NCI-H774 (cell line): Measurements from ENCODE around the gene UBAC1.
"Not testable (repeated sequence)": the region's sequence is repeated elsewhere in the genome, so short reads cannot be mapped to it uniquely, and the experiment has no call there.

Experiments used
- DNase-seq: peaks from one replicate; lab custom pipeline; 2025; lab: John Stamatoyannopoulos, UW

Gene UBAC1

DNA sequence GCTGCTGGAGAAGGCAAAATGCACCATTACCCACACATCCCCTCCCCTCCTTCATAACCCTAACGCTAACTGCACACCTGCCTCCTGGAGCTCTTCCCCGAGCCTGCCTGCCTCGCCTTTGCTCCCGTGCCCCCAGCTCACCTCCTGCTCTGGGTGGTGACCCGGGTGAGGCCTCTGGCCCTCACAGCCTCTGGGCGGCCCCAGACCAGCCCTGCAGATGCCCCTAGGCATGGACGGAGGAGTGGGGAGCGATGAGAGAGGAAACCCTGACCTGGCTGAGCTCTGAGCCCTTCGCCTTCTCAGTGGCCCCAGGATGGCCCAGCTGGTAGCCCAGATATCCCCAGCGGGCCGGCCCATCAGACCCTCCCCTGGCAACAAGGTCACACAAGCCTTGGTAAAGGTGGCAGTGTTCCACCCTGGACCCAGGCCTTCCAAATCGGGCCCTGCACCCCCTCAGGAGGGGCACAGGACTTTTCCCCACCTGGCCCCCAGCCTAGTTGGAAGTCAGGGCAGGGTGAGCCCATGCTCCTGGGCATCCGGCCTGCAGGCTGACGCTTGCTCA lies 39.3 kb downstream of the UBAC1 start:
- DNase-seq: no peak

GRCh38 chr9:135920973-135921585 lies 40.1 kb downstream of the UBAC1 start:
- no peak for DNase-seq

DNA sequence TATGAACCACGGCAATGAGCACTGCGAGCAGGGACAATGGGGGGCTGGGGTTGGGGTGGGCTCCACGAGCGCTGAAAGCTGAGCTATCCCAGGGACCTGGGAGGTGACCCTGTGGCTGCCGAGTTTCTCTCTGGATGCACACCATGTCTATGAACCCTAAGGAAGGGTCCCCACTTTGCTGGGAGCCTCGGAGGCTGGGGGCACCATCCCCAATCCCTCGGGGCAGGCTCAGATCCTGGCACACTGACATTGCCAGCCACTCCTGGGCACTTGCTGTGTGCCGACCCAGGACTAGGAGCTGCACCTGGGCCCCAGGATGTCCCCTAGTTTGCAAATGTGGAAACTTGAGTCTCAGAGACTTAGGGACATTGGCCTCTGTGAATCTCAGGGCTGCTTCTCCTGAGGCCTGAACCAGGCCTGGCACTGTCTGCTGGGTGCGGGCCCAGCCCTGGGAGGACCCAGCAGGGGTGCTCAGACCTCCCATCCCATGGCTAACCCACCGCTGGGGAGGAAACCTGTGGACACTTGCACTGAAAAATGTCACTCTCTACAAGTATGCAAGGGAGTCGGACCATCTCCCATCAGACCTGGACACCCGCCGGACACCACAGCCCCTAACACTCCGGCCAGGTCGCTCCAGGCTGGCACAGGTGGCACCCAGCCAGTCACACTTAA lies 40.8 kb downstream of the UBAC1 start:
- DNase-seq: no peak

GRCh38 chr9:135919318-135919890 lies 41.8 kb downstream of the UBAC1 start:
- DNase-seq: no peak

- DNase-seq: not testable (repeated sequence)
Measured at GRCh38 chr9:135916227-135916626, 44.9 kb downstream of the UBAC1 start.

- DNase-seq: no peak
Measured at GRCh38 chr9:135914921-135915320, 46.3 kb downstream of the UBAC1 start.

- DNase-seq: not testable (repeated sequence)
Measured at GRCh38 chr9:135911233-135911632, 49.9 kb downstream of the UBAC1 start.

GRCh38 chr9:135910757-135911156 lies 50.4 kb downstream of the UBAC1 start:
- no peak for DNase-seq

DNA sequence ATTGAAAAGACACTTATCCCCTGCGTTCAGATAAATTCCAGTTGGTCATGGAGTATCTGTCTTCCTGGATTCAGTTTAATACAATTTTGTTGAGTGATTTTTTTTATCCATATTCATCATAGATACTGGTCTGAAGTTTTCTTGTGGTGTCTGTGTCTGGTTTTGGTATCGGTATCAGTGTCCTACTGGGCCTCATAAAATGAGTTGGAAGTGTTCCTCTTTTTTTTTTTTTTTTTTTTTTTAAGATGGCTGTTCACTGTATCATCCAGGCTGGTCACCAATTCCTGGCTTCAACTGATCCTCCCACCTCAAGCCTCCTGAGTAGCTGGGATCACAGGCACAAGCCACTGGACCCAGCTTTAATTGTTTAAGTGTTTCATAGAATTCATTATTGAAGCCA lies 51.0 kb downstream of the UBAC1 start:
- no peak for DNase-seq

GRCh38 chr9:135909371-135909770 lies 51.8 kb downstream of the UBAC1 start:
- no peak for DNase-seq

DNA sequence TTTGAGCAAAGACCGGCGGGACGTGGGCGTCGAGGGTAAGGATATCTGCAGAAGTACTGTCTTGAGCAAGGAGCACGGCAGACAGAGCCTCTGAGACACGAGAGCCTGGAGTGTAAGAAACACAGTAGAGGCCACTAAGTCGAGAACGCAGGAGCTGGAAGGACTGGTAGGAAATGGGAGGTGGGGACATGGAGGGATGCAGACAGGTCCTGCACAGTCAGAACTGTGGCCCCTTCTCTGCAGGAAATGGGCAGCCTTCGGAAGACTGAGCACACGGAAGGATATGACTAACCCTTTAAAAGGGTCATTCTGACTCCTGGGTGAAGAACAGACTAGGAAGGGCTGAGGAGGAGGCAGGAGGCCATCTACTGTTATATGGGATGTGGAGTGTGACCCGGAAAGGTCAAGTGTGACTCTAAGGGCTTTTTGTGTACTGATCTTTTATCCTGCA lies 52.4 kb downstream of the UBAC1 start:
- no peak for DNase-seq

DNA sequence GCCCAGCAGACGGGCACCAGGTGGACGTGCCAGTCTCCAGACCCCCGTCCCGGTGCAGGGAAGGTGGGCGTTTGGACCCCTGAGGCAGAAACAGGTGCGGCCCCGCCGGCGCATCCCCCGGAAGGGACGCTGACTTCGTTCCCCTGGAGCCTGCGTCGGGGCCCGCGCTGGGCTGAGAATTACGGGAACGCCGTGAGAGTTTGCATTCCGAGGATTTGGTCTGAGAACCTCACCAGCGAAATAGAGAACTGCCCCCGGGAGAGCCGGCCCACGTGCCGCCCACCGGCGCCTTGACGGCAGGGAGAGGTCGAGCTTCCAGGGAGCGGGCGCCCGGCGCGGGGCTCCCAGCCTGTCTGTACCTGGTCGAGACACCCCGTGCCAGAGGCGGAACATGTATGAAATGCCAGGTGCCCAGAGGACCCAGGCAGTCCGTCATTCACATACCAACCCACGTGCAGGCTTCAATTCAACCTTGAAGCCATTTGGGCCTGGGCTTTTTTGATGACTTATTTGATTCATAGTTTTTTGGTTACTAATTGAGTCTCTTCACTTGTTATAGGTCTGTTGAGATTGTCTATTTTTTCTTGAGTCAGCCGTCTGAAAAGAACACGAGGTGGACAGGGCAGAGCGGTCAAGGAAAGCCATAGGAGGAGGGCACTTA lies 53.0 kb downstream of the UBAC1 start:
- no peak for DNase-seq

DNA sequence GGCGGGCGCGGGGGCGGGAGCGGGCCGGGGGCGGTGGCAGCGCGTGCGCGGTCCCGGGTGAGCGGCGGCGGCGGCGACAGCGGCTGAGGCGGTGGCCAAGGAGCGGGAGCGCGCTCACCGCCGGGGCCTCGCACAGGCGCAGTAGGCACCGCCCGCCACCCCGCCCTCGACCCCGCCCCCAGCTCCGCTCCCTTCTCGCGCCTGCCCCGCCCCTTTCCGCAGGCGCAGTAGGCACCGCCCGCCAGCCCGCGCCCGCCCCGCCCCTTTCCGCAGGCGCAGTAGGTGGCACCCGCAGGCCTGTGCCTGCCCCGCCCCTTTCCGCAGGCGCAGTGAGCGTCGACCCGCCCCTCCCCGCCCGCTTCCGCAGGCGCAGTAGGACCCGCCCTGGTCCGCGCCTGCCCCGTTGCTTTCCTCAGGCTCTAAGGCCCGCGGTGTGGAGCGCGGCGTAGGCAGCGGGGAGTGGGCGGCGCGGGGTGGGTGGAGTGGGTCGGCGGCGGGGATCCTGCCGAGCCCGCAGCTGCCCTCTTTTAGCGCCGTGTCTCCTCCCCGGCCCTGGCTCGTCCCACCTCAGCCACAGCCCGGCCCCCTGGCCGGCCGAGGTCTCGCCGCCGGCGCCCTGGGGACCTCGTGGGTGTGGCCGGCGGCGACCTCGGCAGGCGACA lies 53.6 kb downstream of the UBAC1 start, which contains the start of gene CAMSAP1:
CAMSAP1 (minus strand) TSS at position 116 of the 662 bp plus-strand sequence. CDS start 387 bp downstream, outside the sequence.
- peak; percentile 94 for DNase-seq

- peak; percentile 47 for DNase-seq
Measured at GRCh38 chr9:135907006-135907430, 54.2 kb downstream of the UBAC1 start.

GRCh38 chr9:135906291-135907005 lies 54.7 kb downstream of the UBAC1 start:
- DNase-seq: no peak

- no peak for DNase-seq
Measured at GRCh38 chr9:135905380-135906258, 55.6 kb downstream of the UBAC1 start.

- DNase-seq: no peak
Measured at GRCh38 chr9:135903786-135904520, 57.2 kb downstream of the UBAC1 start.

- DNase-seq: no peak
Measured at GRCh38 chr9:135903358-135903656, 57.9 kb downstream of the UBAC1 start.

DNA sequence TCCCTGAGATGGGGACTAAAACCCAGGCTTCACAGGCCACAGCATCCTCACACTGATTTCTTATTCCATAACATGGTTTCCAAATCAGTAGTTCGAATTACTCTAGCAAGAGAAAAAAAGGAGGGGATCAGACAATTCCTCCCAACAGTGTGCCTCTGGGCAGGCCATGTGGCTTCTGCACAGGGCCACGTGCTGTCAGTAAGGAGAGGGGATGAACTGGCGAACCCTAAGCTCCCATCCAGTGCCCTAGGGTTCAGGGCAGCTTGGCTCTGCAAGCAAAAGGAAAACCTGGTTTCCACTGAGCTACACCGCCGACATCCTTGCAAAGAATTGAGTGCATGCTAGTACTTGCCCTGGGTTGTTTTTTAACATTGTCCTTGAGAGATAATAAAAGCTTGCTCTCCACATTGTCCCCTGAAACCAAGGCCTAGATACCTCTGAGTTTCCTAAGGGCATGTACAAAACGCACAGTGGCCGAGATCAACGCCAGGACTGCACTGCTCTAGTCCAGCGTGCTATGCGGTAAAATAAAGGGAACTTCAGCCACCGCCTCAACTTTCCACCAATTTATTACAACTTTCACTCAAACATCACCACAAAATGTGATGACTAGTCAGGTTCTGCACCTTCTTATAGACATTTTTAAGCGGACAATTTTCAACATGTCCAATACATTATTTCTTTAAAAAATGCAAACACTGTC lies 58.4 kb downstream of the UBAC1 start:
- DNase-seq: no peak
